Heart right ventricle (tissue), 16 donors: Measurements from ENCODE around the gene UNC119B. TPM values are rescaled to one million over a fixed set of nuclear protein-coding genes. Genes with fewer than 3 reads are reported as not detected.
"Not testable (repeated sequence)": the region's sequence is repeated elsewhere in the genome, so short reads cannot be mapped to it uniquely, and the experiment has no call there.

Experiments used
- ATAC-seq, 8 donors: fragments of 200-7000 bp; cut with Tn5 transposase; one replicate each; pipeline ENCODE4 v1.9.1; 2020; ENCODE audit warnings: mild to moderate bottlenecking in 8 of 8, moderate library complexity in 8 of 8, moderate number of reproducible peaks in 1 of 8
- DNase-seq, 2 donors: peaks; one replicate each; pipeline ENCODE4 v3.0.0-alpha.2; 2020
- H3K27ac ChIP-seq, 10 donors: fragments of 200-600 bp; sonication (generic) in 2 of 10; one replicate each; pipeline versions ENCODE4 v1.5.0 to v1.8.0; 2020 to 2022; ENCODE audit warnings: mild to moderate bottlenecking in 3 of 10
- H3K27me3 ChIP-seq, 7 donors: fragments of 200-600 bp; one replicate each; pipeline ENCODE4 v1.8.0; 2021 to 2022; ENCODE audit warnings: mild to moderate bottlenecking in 2 of 7
- H3K36me3 ChIP-seq, 9 donors: fragments of 200-600 bp; sonication (generic) in 1 of 9; one replicate each; pipeline versions ENCODE4 v1.5.0 to v1.8.0; 2020 to 2022; ENCODE audit warnings: mild to moderate bottlenecking in 2 of 9
- H3K4me1 ChIP-seq, 9 donors: fragments of 200-600 bp; sonication (generic) in 1 of 9; one replicate each; pipeline versions ENCODE4 v1.5.0 to v1.8.0; 2020 to 2022; ENCODE audit warnings: mild to moderate bottlenecking in 4 of 9
- H3K4me3 ChIP-seq, 10 donors: fragments of 200-600 bp; sonication (generic) in 2 of 10; one replicate each; pipeline versions ENCODE4 v1.5.0 to v1.8.0; 2020 to 2022; ENCODE audit warnings: mild to moderate bottlenecking in 7 of 10, moderate library complexity in 2 of 10
- H3K9me3 ChIP-seq, 11 donors: fragments of 200-600 bp in 10 of 11; sonication (generic) in 2 of 11; one replicate each; pipeline versions ENCODE4 v1.5.0 to v1.8.0; 2013 to 2022; ENCODE audit warnings: mild to moderate bottlenecking in 2 of 11, control low read depth in 1 of 11, moderate library complexity in 1 of 11
- CTCF ChIP-seq, 9 donors: fragments of 200-600 bp; sonication (generic) in 2 of 9; IDR thresholded peaks; one replicate each; pipeline versions ENCODE4 v1.5.0 to v1.8.0; 2021 to 2022; ENCODE audit warnings: antibody characterized with exemption in 9 of 9, mild to moderate bottlenecking in 5 of 9, moderate library complexity in 1 of 9
- WGBS, 2 donors: extraction: QIAGEN DNeasy Blood & Tissue Kit; methylation state at CpG; one replicate each; pipeline ENCODE4 v1.1.7; 2013; ENCODE audit warnings: inconsistent platforms in 1 of 2; 5-methylcytosine and 5-hydroxymethylcytosine counted together
- intact Hi-C, 10 donors: fragments of 100-400 bp; cut with DNase I; formaldehyde crosslinking; loops; one replicate each; pipeline versions ENCODE4 v1.11.1 to v1.14.2; 2022
- polyA plus RNA-seq, 2 donors: library from polyadenylated mRNA; stranded (reverse); fragments of 200-250 nt; gene quantifications; one replicate each; pipeline ENCODE4 v1.2.3, GENCODE V29; 2013
- total RNA-seq, 10 donors: library from RNA; stranded (reverse); fragmentation: NEBNext Ultra II Directional in 3 of 10; extraction: Animal tissue kit (Norgen Biotek cat#: 25700) in 3 of 10; gene quantifications; one replicate each; pipeline versions ENCODE4 v1.2.1 to v1.2.4, GENCODE V29; 2021 to 2023
- donor health status: Arrhythmogenic right ventricular cardiomyopathy.
- donor health status: ischemic (EF 13 %, LVEDD 7.1; RV severe dilation, severe dysfunction).
- donor health status: healthy with polysubstance abuse.
- donor health status: DM: no; HTN: yes; CAD: no.
- donor health status: DM: no; HTN: no; CAD: no.
- donor health status: ischemic (EF 25% LVEDD 6.9; RV normal size, moderate dysfunction).
- donor health status: ischemic (EF 25% LVEDD 5.7; RV mildly dilated, moderate dysfunction).
- donor health status: healthy.
- donor health status: DM: yes; HTN: yes; CAD: no.
- donor health status: Ischemic cardiomyopathy.
- donor health status: ischemic (EF 35%, LVEDD 5.7; RV mildly dilated, moderate dysfunction).
- donor health status: nonischemic (EF 11% LVEDD 7.7; RV severe dilation, severe dysfunction).
- donor health status: DM: yes; HTN: yes; CAD: no.
- donor health status: PGD.
- donor health status: ischemic (EF 29% LVEDD 5.4; RV normal size, mild dysfunction).
- donor health status: nonischemic (EF 23%, LVEDD 6.1; RV moderate dilation, normal function).

Gene UNC119B
- total and polyA plus RNA-seq, 12 donors, result 5.0 to 15.4 (median 9.3) TPM

DNA sequence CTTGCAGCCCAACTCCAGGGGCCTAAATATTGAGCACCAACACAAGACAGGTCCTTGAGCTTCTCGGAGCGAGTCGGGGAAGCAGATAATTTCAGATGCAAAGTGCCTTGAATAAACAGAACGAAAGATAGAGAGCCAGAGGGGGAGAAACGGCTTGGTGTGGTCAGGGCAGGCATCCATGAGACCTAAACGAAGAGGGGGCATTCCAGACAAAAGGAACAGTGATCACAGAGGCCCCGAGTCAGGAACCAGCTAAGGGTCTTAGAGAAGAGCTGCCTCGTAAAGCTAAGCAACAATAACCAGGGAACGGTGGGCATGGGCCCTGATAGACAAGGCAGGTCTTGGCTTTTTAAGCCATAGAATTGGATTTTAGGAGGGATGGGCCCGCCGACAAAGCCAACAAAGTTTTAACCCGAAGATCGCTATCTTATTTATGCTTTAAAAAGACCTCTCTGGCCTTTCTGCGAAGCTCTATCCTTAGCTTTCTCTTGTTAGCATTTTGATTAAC is 14.9 kb downstream of the UNC119B start:
- peaks cover 0 to 37% (median 24%) of the 10 kb centered on the region in 9 donors for H3K4me1 ChIP-seq
- H3K27me3 ChIP-seq, result no peaks in the 10 kb centered on the region
- intact Hi-C loops, result loop anchor here in 6 of 10 donors (5.0 to 10.0 kb wide), 4 partner anchors 180 to 250 kb away; partner anchors contain the start of genes HNF1A (in 4 of the 6) and SPPL3 (in 1 of the 6)
- H3K4me3 ChIP-seq, result peak overlapping the region in 9 of 10 donors; percentile 59 to 90 (median 80)
- no peaks in the 10 kb centered on the region for H3K9me3 ChIP-seq
- 23 to 26% methylated on average over 14 of the region's 14 CpGs for WGBS, 2 donors
- TF ChIP-seq CTCF (IDR thresholded peaks at IDR 0.05), result no peak
- DNase-seq, result no peak
- peaks cover 0 to 81% (median 31%) of the 10 kb centered on the region in 9 donors for H3K36me3 ChIP-seq
- H3K27ac ChIP-seq, result peak overlapping the region in 8 of 10 donors; percentile 83 to 91 (median 88)
- ATAC-seq, result no peak

- Histone ChIP-seq H3K9me3 (no peaks in the 10 kb centered on the region), H3K4me1 (peaks cover 0 to 30% (median 19%) of the 10 kb centered on the region in 9 donors), H3K27me3 (no peaks in the 10 kb centered on the region), H3K4me3 (peak within 1 kb of the TSS; percentile 55 to 90 (median 78)), H3K36me3 (peaks cover 0 to 81% (median 32%) of the 10 kb centered on the region in 9 donors), H3K27ac (peak within 1 kb of the TSS; percentile 34 to 91 (median 88))
- DNase-seq (peak; percentile 88 to 94), ATAC-seq (peak; percentile 98 to 99 (median 99))
- peak in 3 of 9 donors; percentile 14 to 28 (median 25) for TF ChIP-seq CTCF (IDR thresholded peaks at IDR 0.05)
- 5% methylated on average over 66 of the region's 66 CpGs for WGBS, 2 donors
- intact Hi-C loops, result loop anchor here in 6 of 10 donors (5.0 to 10.0 kb wide), 4 partner anchors 179 to 249 kb away; partner anchors contain the start of genes HNF1A (in 4 of the 6) and SPPL3 (in 1 of the 6)
Measured at GRCh38 chr12:120725659-120726509, 15.6 kb downstream of the UNC119B start, which contains the start of gene ACADS. ACADS (plus strand) TSS chr12:120725826; CDS start chr12:120725886, 60 bp downstream.

DNA sequence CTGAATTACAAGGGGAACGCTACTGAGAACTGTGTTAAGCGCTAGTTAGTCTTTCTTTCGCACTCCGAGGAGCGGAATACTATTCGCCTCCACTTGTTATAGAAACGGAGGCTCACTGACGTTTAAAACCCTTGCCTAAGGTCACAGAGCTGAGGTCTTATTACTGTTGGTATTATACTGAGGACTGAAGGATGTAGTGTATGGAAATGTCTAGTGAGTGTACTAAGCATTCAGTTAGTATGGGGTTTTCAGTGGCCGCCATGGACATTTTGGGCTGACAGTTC is 16.2 kb downstream of the UNC119B start:
- peak overlapping the region; percentile 55 to 90 (median 78) for H3K4me3 ChIP-seq
- no peaks in the 10 kb centered on the region for H3K27me3 ChIP-seq
- 78 to 83% methylated on average over 9 of the region's 9 CpGs for WGBS, 2 donors
- no peak for TF ChIP-seq CTCF (IDR thresholded peaks at IDR 0.05)
- peaks cover 0 to 25% (median 17%) of the 10 kb centered on the region in 9 donors for H3K4me1 ChIP-seq
- intact Hi-C loops, result loop anchor here in 6 of 10 donors (5.0 to 10.0 kb wide), 4 partner anchors 178 to 248 kb away; partner anchors contain the start of genes HNF1A (in 4 of the 6) and SPPL3 (in 1 of the 6)
- peak overlapping the region in 9 of 10 donors; percentile 83 to 91 (median 89) for H3K27ac ChIP-seq
- H3K9me3 ChIP-seq, result no peaks in the 10 kb centered on the region
- H3K36me3 ChIP-seq, result peaks cover 0 to 79% (median 34%) of the 10 kb centered on the region in 9 donors
- ATAC-seq (no peak), DNase-seq (no peak)

DNA sequence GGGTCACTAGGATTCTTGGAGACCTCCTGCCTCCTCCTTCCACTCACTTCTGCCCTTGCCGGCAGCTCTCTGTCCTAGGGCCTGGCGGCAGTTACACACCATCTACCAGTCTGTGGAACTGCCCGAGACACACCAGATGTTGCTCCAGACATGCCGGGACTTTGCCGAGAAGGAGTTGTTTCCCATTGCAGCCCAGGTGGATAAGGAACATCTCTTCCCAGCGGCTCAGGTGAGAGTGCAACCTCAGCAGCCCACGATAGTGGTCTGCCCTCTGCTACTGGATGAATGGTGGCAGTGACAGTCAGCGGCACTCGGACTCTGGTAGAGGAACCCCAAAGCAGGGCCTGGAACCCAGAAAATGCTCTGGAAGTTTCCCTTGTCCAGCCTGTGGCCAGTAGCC is 16.7 kb downstream of the UNC119B start:
- intact Hi-C loops, result loop anchor here in 6 of 10 donors (5.0 to 10.0 kb wide), 4 partner anchors 178 to 248 kb away; partner anchors contain the start of genes HNF1A (in 4 of the 6) and SPPL3 (in 1 of the 6)
- ATAC-seq (no peak), DNase-seq (no peak)
- Histone ChIP-seq H3K27ac (peak overlapping the region in 2 of 10 donors; percentile 91), H3K36me3 (peaks cover 0 to 74% (median 29%) of the 10 kb centered on the region in 9 donors), H3K4me1 (peaks cover 0 to 23% (median 12%) of the 10 kb centered on the region in 9 donors), H3K27me3 (no peaks in the 10 kb centered on the region), H3K4me3 (peak overlapping the region in 2 of 10 donors; percentile 0 to 90), H3K9me3 (no peaks in the 10 kb centered on the region)
- WGBS, 2 donors, result 96 to 97% methylated on average over 9 of the region's 9 CpGs
- TF ChIP-seq CTCF (IDR thresholded peaks at IDR 0.05), result no peak

GRCh38 chr12:120732198-120732597 is 21.9 kb downstream of the UNC119B start:
- H3K4me1 ChIP-seq, H3K4me3 ChIP-seq, H3K9me3 ChIP-seq, ATAC-seq, DNase-seq, H3K27me3 ChIP-seq, H3K27ac ChIP-seq: not testable (repeated sequence)
- 96 to 98% methylated on average over 35 of the region's 35 CpGs for WGBS, 2 donors
- H3K36me3 ChIP-seq, result peaks cover 0 to 64% (median 22%) of the 10 kb centered on the region in 9 donors
- intact Hi-C loops, result loop anchor here in 1 of 10 donors (10.0 kb wide), 1 partner anchor 243 kb away; the partner anchor contains the start of gene HNF1A
